Measurements from ENCODE around the gene IQCM. TPM values are rescaled to one million over a fixed set of nuclear protein-coding genes. Genes with fewer than 3 reads are reported as not detected.

The IQCM gene
- polyA plus RNA-seq, 1 of the 3 experiments (the other 2 are of a cell fraction) = not detected

DNA sequence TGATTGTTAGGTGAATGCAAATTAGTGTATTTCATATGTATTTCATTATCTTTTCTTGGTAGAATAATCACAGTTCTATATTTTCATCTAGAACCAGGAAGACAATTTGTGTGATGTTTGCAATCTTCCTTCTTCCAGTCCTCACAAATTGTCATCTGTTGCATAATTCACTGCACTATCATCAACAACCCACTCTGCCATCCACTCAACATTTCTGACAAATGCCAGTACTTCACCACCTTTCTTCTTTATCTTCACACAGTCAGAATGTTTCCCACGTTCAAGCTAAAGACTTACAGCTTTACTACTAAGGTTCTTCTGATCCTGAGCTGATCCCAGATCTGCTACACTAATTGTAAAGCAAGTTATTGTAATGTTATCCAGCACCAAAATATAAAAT is 107.8 kb downstream of the IQCM start:
- H3K36me3 ChIP-seq (replicated peaks in 1 of 2; ENCODE audit: control insufficient read depth in 1 of 2, insufficient read depth in 2 of 2, low read length in 1 of 2) = no peaks in the 10 kb centered on the region
- no peak overlapping the region for H3K27ac ChIP-seq (ENCODE audit: low read depth in 2 of 2, low read length in 1 of 2)
- H3K79me2 ChIP-seq (ENCODE audit: insufficient read depth) = no peaks in the 10 kb centered on the region
- H3K9me3 ChIP-seq = no peaks in the 10 kb centered on the region
- H3K4me3 ChIP-seq (ENCODE audit: low read depth in 2 of 2, low read length in 1 of 2) = no peak overlapping the region
- ChIA-PET CTCF (no interaction called here), POLR2A (no interaction called here)
- no peak overlapping the region for H2AFZ ChIP-seq (ENCODE audit: low read depth)
- H3K27me3 ChIP-seq (ENCODE audit: insufficient read depth) = no peaks in the 10 kb centered on the region
- no peak overlapping the region for H3K4me2 ChIP-seq
- H3K9me2 ChIP-seq = no peaks in the 10 kb centered on the region
- no peaks in the 10 kb centered on the region for H3K4me1 ChIP-seq (ENCODE audit: control insufficient read depth in 1 of 2, insufficient read depth in 2 of 2, low read depth in 1 of 2, low read length in 1 of 2)
- H3F3A ChIP-seq (replicated peaks; ENCODE audit: insufficient read depth) = no peaks in the 10 kb centered on the region
- TF ChIP-seq FOXJ3 (CRISPR knock-in tag; IDR thresholded peaks at IDR 0.05) (no peak), NRF1 (IDR thresholded peaks at IDR 0.05; ENCODE audit: low read depth, low read length) (no peak), TCF12 (IDR thresholded peaks at IDR 0.05) (no peak), GABPA (IDR thresholded peaks at IDR 0.05; ENCODE audit: low read depth) (no peak), FOXM1 (IDR thresholded peaks at IDR 0.05; ENCODE audit: low read depth) (no peak), SMC3 (IDR thresholded peaks at IDR 0.05; ENCODE audit: low read depth, low read length) (no peak), RXRA (IDR thresholded peaks at IDR 0.05; ENCODE audit: borderline replicate concordance, low read depth) (no peak), TEAD4 (IDR thresholded peaks at IDR 0.05; ENCODE audit: borderline replicate concordance, insufficient read depth) (no peak), TAF1 (IDR thresholded peaks at IDR 0.05; ENCODE audit: borderline replicate concordance, low read depth, low read length) (no peak), ELF1 (IDR thresholded peaks at IDR 0.05) (no peak)
- TF ChIP-seq, protein P1, sequence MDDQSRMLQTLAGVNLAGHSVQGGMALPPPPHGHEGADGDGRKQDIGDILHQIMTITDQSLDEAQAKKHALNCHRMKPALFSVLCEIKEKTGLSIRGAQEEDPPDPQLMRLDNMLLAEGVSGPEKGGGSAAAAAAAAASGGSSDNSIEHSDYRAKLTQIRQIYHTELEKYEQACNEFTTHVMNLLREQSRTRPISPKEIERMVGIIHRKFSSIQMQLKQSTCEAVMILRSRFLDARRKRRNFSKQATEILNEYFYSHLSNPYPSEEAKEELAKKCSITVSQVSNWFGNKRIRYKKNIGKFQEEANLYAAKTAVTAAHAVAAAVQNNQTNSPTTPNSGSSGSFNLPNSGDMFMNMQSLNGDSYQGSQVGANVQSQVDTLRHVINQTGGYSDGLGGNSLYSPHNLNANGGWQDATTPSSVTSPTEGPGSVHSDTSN (IDR thresholded peaks at IDR 0.05) = no peak
- TF ChIP-seq, protein P2, sequence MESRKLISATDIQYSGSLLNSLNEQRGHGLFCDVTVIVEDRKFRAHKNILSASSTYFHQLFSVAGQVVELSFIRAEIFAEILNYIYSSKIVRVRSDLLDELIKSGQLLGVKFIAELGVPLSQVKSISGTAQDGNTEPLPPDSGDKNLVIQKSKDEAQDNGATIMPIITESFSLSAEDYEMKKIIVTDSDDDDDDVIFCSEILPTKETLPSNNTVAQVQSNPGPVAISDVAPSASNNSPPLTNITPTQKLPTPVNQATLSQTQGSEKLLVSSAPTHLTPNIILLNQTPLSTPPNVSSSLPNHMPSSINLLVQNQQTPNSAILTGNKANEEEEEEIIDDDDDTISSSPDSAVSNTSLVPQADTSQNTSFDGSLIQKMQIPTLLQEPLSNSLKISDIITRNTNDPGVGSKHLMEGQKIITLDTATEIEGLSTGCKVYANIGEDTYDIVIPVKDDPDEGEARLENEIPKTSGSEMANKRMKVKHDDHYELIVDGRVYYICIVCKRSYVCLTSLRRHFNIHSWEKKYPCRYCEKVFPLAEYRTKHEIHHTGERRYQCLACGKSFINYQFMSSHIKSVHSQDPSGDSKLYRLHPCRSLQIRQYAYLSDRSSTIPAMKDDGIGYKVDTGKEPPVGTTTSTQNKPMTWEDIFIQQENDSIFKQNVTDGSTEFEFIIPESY (IDR thresholded peaks at IDR 0.05; ENCODE audit: borderline replicate concordance, low read depth) = no peak
- WGBS (ENCODE audit: low lambda C conversion rate) = 0% methylated on average over 1 of the region's 1 CpG
- no peaks in the 10 kb centered on the region for H4K20me1 ChIP-seq (ENCODE audit: insufficient read depth)
- no peak for DNase-seq
- H3K9ac ChIP-seq = no peak overlapping the region

DNA sequence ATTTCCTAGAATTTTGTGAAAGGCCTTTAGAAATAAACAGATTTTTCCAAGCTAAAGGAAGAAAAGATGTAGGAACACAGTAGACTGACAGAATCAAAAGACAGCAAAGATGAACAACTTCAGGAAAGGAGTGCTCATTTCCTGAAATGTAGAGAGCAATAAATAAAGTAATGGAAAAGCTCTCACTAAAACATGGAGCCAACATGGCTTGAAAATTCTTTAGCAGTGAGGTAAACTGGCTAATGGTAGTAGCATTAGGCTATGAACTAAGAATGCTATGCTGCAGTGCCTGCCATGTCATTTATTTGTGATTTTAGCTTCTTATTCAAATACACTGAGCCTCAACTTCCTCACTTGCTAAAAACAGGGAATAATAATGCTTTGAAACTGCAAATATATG is 108.7 kb downstream of the IQCM start:
- Histone ChIP-seq H4K20me1 (ENCODE audit: insufficient read depth) (no peaks in the 10 kb centered on the region), H3K36me3 (replicated peaks in 1 of 2; ENCODE audit: control insufficient read depth in 1 of 2, insufficient read depth in 2 of 2, low read length in 1 of 2) (no peaks in the 10 kb centered on the region), H3F3A (replicated peaks; ENCODE audit: insufficient read depth) (no peaks in the 10 kb centered on the region), H3K4me1 (ENCODE audit: control insufficient read depth in 1 of 2, insufficient read depth in 2 of 2, low read depth in 1 of 2, low read length in 1 of 2) (no peaks in the 10 kb centered on the region), H3K9ac (no peak overlapping the region), H3K79me2 (ENCODE audit: insufficient read depth) (no peaks in the 10 kb centered on the region), H3K9me3 (no peaks in the 10 kb centered on the region), H2AFZ (ENCODE audit: low read depth) (no peak overlapping the region; the same call in 1 of the 2 replicates), H3K27ac (ENCODE audit: low read depth in 2 of 2, low read length in 1 of 2) (no peak overlapping the region), H3K4me3 (ENCODE audit: low read depth in 2 of 2, low read length in 1 of 2) (no peak overlapping the region), H3K27me3 (ENCODE audit: insufficient read depth) (no peaks in the 10 kb centered on the region), H3K9me2 (no peaks in the 10 kb centered on the region), H3K4me2 (no peak overlapping the region)
- POLR2A ChIA-PET = no interaction called here
- TF ChIP-seq JUND (IDR thresholded peaks at IDR 0.05) (no peak), EZH2phosphoT487 (IDR thresholded peaks at IDR 0.05; ENCODE audit: borderline replicate concordance, low read depth) (no peak), FOXM1 (IDR thresholded peaks at IDR 0.05; ENCODE audit: low read depth) (no peak), EP300 (IDR thresholded peaks at IDR 0.05; ENCODE audit: borderline replicate concordance in 1 of 2, low read depth in 1 of 2, low read length in 1 of 2) (no peak), NFIC (IDR thresholded peaks at IDR 0.05; ENCODE audit: borderline replicate concordance) (no peak), NRF1 (IDR thresholded peaks at IDR 0.05; ENCODE audit: low read depth, low read length) (no peak), ELF1 (IDR thresholded peaks at IDR 0.05) (no peak), GATA2 (CRISPR knock-in tag; IDR thresholded peaks at IDR 0.05) (no peak), POLR2AphosphoS5 (IDR thresholded peaks at IDR 0.05; ENCODE audit: low read depth, low read length) (no peak), TCF12 (IDR thresholded peaks at IDR 0.05) (no peak), RCOR1 (IDR thresholded peaks at IDR 0.05; ENCODE audit: low read length) (no peak), FOXJ3 (CRISPR knock-in tag; IDR thresholded peaks at IDR 0.05) (no peak), GABPA (IDR thresholded peaks at IDR 0.05; ENCODE audit: low read depth) (no peak), MEF2A (IDR thresholded peaks at IDR 0.05; ENCODE audit: borderline replicate concordance, low read depth) (no peak)
- TF ChIP-seq, protein P3, sequence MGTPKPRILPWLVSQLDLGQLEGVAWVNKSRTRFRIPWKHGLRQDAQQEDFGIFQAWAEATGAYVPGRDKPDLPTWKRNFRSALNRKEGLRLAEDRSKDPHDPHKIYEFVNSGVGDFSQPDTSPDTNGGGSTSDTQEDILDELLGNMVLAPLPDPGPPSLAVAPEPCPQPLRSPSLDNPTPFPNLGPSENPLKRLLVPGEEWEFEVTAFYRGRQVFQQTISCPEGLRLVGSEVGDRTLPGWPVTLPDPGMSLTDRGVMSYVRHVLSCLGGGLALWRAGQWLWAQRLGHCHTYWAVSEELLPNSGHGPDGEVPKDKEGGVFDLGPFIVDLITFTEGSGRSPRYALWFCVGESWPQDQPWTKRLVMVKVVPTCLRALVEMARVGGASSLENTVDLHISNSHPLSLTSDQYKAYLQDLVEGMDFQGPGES (IDR thresholded peaks at IDR 0.05; ENCODE audit: low read depth, low read length) = no peak
- TF ChIP-seq, protein P4, sequence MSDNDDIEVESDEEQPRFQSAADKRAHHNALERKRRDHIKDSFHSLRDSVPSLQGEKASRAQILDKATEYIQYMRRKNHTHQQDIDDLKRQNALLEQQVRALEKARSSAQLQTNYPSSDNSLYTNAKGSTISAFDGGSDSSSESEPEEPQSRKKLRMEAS (IDR thresholded peaks at IDR 0.05; ENCODE audit: low read depth) = no peak
- TF ChIP-seq, protein P5, sequence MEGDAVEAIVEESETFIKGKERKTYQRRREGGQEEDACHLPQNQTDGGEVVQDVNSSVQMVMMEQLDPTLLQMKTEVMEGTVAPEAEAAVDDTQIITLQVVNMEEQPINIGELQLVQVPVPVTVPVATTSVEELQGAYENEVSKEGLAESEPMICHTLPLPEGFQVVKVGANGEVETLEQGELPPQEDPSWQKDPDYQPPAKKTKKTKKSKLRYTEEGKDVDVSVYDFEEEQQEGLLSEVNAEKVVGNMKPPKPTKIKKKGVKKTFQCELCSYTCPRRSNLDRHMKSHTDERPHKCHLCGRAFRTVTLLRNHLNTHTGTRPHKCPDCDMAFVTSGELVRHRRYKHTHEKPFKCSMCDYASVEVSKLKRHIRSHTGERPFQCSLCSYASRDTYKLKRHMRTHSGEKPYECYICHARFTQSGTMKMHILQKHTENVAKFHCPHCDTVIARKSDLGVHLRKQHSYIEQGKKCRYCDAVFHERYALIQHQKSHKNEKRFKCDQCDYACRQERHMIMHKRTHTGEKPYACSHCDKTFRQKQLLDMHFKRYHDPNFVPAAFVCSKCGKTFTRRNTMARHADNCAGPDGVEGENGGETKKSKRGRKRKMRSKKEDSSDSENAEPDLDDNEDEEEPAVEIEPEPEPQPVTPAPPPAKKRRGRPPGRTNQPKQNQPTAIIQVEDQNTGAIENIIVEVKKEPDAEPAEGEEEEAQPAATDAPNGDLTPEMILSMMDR (IDR thresholded peaks at IDR 0.05) = no peak
- CTCF ChIA-PET = no interaction called here
- DNase-seq = no peak

All from SK-N-SH (cell line).